GM19467 (cell line): ENCODE data around the gene DPP6.
"Not testable (repeated sequence)": the region's sequence is repeated elsewhere in the genome, so short reads cannot be mapped to it uniquely, and the experiment has no call there.

Source experiments
- ATAC-seq: cut with Tn5 transposase; IDR thresholded peaks from one replicate; pipeline ENCODE4 v1.9.1; 2021; ENCODE audit warnings: mild to moderate bottlenecking, moderate library complexity; ENCODE audit not compliant: unreplicated experiment

The DPP6 gene

GRCh38 chr7:154916381-154916780 lies 864.2 kb downstream of the DPP6 start:
- ATAC-seq = no peak

- no peak for ATAC-seq
Observed at GRCh38 chr7:154916856-154917807, 864.9 kb downstream of the DPP6 start.

- no peak for ATAC-seq
Observed at GRCh38 chr7:154917808-154918160, 865.6 kb downstream of the DPP6 start.

DNA sequence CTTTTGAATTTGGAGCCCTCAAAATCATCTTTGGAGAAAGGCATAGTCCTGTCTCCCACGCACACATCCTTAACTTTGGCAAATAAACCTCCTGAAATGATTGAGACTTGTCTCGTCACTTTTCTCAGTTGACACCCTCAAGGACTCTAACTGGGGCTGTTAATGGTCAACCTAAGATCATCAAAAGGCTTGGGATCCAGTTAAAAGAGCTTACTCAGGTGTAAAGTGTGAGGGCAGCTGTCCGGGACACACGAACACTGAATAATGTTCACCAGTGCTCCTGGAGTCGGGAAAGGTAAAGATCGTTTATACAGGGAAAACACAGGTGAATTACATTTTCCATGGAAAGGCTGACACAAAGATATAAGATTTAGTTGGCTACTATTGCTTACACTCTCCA lies 866.1 kb downstream of the DPP6 start:
- no peak for ATAC-seq

- no peak for ATAC-seq
Observed at GRCh38 chr7:154918741-154919140, 866.5 kb downstream of the DPP6 start.

- ATAC-seq = no peak
Observed at GRCh38 chr7:154919344-154920225, 867.4 kb downstream of the DPP6 start.

- not testable (repeated sequence) for ATAC-seq
Observed at GRCh38 chr7:154922472-154922871, 870.3 kb downstream of the DPP6 start.

- ATAC-seq = peak; percentile 41
Observed at GRCh38 chr7:154927624-154928125, 875.5 kb downstream of the DPP6 start.

DNA sequence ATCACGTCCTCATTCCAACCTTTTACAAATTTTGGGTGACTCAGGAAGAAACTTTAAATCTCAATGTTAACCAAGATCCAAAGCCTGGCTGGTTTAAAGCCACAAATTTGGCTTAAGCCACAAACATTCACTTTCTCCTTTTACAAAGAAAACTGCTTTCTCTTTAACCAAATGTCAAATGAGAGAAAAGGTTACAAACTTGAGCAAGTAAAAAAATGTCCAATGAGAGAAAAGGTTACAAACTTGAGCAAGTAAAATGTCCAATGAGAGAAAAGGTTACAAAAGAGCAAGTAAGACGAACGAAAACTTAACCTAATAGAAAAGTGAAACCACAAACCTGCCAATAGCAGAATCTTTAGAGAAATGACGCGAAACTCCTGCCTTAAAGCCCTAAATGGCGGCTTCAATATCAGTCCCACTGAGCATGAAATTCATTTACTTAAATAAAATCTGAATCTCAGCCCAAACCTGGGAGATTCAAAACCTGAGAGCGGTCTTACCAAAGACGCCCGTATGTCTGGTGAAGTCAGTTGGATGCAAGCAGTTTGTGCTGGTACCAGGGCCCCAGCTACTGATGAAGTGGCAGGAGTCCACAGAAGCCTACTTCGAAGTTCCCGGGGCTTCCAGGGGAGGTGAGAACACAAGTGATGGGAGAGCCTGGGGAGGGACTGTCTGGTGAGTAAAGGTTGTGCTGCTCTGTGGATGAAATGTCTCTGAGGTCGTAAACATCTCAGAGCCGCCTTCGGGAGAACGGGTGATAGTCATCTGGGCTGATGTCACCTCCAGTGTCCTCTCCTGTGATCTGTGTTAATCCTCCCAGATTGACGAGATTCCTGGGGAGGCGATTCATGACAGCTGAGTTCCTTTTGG lies 876.2 kb downstream of the DPP6 start:
- peak; percentile 82 for ATAC-seq

GRCh38 chr7:154929006-154929726 lies 877.0 kb downstream of the DPP6 start:
- ATAC-seq = no peak

DNA sequence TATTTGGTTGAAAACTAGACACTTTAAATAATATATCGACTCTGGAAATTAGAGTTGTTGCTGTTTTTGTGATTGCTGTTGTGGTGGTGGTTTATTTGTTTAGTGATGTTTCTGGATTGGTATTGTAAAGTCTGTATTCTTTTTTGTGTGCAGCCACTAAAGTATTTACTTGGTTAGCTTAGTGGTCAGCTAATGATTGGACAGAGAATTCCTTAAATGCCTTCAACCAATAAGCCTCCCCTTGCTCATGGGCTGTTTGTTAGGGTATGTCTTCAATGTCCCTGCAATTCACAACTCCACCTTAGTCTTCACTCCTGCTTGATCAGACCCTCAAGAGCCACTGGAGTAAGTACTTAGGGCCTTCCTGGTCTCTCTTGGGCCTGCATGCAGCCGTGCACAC lies 879.7 kb downstream of the DPP6 start:
- ATAC-seq = no peak

- not testable (repeated sequence) for ATAC-seq
Observed at GRCh38 chr7:154934353-154934952, 882.3 kb downstream of the DPP6 start.

DNA sequence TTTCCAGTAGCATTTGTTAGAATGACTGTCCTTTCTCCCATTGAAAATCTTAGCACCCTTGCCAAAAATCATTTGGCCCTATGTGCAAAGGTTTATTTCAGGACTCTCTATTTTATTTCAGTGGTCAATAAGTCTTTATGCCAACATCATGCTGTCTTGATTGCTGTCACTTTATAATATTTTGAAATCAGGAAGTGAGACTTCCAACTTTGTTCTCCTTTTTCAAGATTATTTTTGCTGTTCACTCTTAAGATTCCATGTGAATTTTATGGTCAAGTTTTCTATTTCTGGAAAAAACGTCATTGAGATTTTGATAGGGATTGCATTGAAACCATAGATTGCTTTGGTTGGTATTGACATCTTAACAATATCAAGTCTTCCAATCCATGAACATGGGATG lies 885.6 kb downstream of the DPP6 start:
- no peak for ATAC-seq

- no peak for ATAC-seq
Observed at GRCh38 chr7:154942691-154943090, 890.5 kb downstream of the DPP6 start.
